22Rv1 (cell line): ENCODE measurements around the gene FSIP1.

Experiments used
- CTCF ChIP-seq: fragments of 450-650 bp; IDR thresholded peaks from 2 replicates; pipeline ENCODE4 v1.5.1; 2017; ENCODE audit warnings: mild to moderate bottlenecking
- ZFX ChIP-seq: fragments of 450-650 bp; IDR thresholded peaks from 2 replicates; pipeline ENCODE4 v1.6.1; 2017; ENCODE audit warnings: antibody characterized with exemption, borderline replicate concordance

GRCh38 chr15:39599871-39600270, 182.8 kb downstream of the FSIP1 start:
- TF ChIP-seq CTCF (no peak), ZFX (no peak)
